GM18520 (cell line): ENCODE results near the gene LRRC26.
"Not testable (repeated sequence)": the region's sequence is repeated elsewhere in the genome, so short reads cannot be mapped to it uniquely, and the experiment has no call there.

Experiments
- ATAC-seq: cut with Tn5 transposase; IDR thresholded peaks from one replicate; pipeline ENCODE4 v1.9.1; 2021; ENCODE audit not compliant: unreplicated experiment

The LRRC26 gene

DNA sequence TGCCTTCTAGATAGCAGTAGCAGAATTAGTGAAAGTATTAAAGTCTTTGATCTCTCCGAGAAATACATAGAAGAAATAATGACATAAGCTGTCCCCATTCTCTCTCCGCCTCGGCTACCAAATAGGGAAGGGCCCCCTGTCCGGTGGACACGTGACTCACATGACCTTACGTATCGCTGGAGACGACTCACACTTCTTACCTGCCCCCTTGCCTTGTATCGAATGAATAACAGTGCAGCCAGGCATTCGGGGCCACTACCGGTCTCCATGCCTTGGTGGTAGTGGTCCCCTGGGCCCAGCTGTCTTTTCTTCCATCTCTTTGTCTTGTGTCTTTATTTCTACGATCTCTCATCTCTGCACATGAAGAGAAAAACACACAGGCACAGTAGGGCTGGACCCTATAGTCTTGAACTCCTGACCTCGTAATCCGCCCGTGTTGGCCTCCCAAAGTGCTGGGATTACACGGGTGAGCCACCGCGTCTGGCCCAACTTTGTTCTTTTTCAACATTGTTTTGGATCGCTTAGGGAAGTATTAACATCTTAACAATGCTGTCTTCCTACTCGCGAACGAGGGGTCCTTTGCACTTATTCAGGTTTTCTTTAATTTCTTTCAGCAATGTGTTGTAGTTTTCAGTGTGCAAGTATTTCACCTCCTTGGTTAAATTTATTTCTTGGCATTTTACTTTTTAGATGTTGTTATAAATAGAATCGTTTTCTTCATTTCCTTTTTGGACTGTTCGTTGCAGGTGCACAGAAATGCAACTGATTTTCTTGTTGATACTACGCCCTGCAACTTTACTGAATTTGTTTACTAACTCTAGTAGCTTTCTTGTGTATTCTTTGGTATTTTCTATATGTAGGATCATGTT, 47.7 kb downstream of the LRRC26 start:
- ATAC-seq: not testable (repeated sequence)
